ENCODE measurements around the gene TGFBR3.

DNA sequence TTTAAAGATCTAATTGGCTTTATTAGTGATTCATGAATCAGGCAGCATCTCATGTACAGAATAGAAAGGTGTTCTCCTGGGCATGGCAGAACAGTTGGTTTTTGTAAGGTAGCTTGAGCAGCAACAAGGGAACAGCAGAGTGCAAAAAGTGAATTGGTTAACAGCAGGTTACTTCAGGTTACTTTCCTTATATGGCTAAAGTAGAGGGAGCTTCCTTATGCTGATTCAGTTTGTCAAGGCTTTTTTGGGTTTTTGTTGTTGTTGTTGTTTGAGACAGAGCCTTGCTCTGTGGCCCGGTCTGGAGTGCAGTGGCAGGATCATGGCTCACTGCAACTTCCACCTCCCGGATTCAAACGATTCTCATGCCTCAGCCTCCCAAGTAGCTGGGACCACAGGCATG, 252.5 kb downstream of the TGFBR3 start:
- TF ChIP-seq, protein P1, sequence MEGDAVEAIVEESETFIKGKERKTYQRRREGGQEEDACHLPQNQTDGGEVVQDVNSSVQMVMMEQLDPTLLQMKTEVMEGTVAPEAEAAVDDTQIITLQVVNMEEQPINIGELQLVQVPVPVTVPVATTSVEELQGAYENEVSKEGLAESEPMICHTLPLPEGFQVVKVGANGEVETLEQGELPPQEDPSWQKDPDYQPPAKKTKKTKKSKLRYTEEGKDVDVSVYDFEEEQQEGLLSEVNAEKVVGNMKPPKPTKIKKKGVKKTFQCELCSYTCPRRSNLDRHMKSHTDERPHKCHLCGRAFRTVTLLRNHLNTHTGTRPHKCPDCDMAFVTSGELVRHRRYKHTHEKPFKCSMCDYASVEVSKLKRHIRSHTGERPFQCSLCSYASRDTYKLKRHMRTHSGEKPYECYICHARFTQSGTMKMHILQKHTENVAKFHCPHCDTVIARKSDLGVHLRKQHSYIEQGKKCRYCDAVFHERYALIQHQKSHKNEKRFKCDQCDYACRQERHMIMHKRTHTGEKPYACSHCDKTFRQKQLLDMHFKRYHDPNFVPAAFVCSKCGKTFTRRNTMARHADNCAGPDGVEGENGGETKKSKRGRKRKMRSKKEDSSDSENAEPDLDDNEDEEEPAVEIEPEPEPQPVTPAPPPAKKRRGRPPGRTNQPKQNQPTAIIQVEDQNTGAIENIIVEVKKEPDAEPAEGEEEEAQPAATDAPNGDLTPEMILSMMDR (IDR thresholded peaks at IDR 0.05; ENCODE audit: low read length), result no peak
- TF ChIP-seq EZH2 (IDR thresholded peaks at IDR 0.05; ENCODE audit: borderline replicate concordance, low read length), result no peak
